Body of pancreas (tissue), 4 donors: ENCODE data around the gene LGALS3.
"Not testable (repeated sequence)": the region's sequence is repeated elsewhere in the genome, so short reads cannot be mapped to it uniquely, and the experiment has no call there.

ENCODE experiments used
- CTCF ChIP-seq, 7 experiments: fragments of 450-650 bp in 4 of 7; fragments of 200-600 bp in 3 of 7; sonication (generic) in 3 of 7; IDR thresholded peaks; one replicate each; pipeline ENCODE4 v1.5.1; 2016 to 2019; ENCODE audit warnings: antibody characterized with exemption in 7 of 7
- POLR2A ChIP-seq, 3 donors: fragments of 450-650 bp; IDR thresholded peaks; one replicate each; pipeline ENCODE4 v1.6.1; 2016; ENCODE audit warnings: antibody characterized with exemption in 3 of 3, mild to moderate bottlenecking in 2 of 3

- TF ChIP-seq POLR2A, CTCF (IDR thresholded peaks at IDR 0.05): not testable (repeated sequence)
Observed at GRCh38 chr14:55079961-55080360, 49.1 kb upstream of the LGALS3 start.
